ENCODE data around the gene RASSF5. TPM values are rescaled to one million over a fixed set of nuclear protein-coding genes. Genes with fewer than 3 reads are reported as not detected.

The RASSF5 gene, protein sequence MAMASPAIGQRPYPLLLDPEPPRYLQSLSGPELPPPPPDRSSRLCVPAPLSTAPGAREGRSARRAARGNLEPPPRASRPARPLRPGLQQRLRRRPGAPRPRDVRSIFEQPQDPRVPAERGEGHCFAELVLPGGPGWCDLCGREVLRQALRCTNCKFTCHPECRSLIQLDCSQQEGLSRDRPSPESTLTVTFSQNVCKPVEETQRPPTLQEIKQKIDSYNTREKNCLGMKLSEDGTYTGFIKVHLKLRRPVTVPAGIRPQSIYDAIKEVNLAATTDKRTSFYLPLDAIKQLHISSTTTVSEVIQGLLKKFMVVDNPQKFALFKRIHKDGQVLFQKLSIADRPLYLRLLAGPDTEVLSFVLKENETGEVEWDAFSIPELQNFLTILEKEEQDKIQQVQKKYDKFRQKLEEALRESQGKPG
- 0.12 and 1.3 TPM in 2 replicates for total RNA-seq (2014; rRNA removed; shearing (Covaris generic); ENCODE audit: low replicate concordance)

- DNase-seq, result peak; percentile 78
- H3K27me3 ChIP-seq, result no peaks in the 10 kb centered on the region
- no peaks in the 10 kb centered on the region; the same call in 1 of the 2 replicates for H3K36me3 ChIP-seq
- no peaks in the 10 kb centered on the region for H3K9me3 ChIP-seq
- H3K4me3 ChIP-seq, result peak within 1 kb of the TSS; percentile 51
These were observed at the start of gene RASSF5 for GRCh38 chr1:206507284-206508129. Gene RASSF5 (plus strand): TSS chr1:206507531. CDS start chr1:206507603, 72 bp downstream.

DNA sequence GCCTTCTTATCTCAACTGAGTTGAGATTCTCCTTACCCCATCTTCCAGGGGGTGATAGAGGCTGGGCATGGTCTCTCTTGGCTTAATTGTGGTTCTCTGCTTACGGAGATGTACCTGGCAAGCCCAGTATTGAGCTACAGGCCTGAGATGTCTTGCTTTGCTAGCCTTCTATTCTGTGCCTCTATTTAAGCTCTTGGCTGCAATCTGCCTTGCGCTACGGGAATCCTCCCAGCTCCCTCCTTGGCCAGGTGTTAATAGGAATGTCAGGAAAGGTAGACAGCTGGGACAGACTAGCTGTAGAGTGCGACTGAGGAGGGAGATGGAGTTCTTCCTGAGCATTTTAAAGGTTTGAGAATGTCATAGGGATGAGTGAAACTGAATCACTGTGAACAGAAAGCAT lies 47.6 kb upstream of the RASSF5 start:
- Histone ChIP-seq H3K9me3 (no peaks in the 10 kb centered on the region), H3K36me3 (peaks cover 14% of the 10 kb centered on the region), H3K27me3 (no peaks in the 10 kb centered on the region), H3K4me3 (no peak overlapping the region)
- DNase-seq, result no peak

- no peak for DNase-seq
- H3K36me3 ChIP-seq, result peaks cover 7% of the 10 kb centered on the region
- no peaks in the 10 kb centered on the region for H3K27me3 ChIP-seq
- H3K4me3 ChIP-seq, result no peak overlapping the region
- no peaks in the 10 kb centered on the region for H3K9me3 ChIP-seq
These were observed 46.4 kb upstream of the RASSF5 start for GRCh38 chr1:206460836-206461426.

DNA sequence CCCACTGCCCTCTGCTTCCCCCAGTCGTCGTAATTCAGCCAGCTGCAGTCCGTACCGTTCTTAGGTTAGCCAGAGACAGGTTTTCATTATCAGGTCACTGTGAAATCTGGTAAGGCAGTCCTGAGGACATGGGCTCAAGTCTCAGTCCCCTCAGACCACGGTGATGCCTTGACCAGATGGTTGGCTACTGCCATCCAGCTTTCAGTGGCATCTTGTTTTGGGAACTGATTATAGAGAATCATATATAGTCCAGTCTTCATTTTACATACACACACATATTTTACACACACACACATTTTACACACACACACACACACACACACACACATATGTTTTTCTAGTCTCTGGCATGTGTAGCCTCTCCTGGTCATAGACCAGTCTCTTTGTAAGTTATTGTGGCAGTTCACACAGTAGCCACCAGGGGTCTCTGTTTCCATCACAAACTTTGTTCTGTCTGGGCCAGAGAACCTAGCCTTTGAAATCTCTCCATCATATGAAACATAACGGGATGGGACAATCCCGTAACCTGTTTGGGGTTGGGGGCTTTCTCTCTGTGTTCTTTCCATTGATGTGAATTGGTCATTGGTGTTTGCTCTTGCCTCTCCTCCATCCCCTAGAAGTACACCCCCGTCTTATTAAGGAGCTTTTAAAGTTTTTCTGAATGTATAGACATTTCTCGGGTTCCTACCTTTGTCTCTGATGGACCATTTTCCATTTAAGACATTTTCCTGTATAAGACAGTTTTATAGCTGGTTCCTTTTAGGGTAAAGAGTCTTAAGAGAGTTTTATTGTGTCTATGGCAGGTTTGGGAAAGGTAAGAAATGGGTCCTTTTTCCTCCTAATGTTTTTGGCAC lies 45.5 kb upstream of the RASSF5 start:
- H3K36me3 ChIP-seq, result peaks cover 2% of the 10 kb centered on the region
- H3K27me3 ChIP-seq, result no peaks in the 10 kb centered on the region
- peak; percentile 42 for DNase-seq
- H3K4me3 ChIP-seq, result no peak overlapping the region
- H3K9me3 ChIP-seq, result no peaks in the 10 kb centered on the region

GRCh38 chr1:206463137-206463536 lies 44.2 kb upstream of the RASSF5 start:
- no peak overlapping the region for H3K4me3 ChIP-seq
- no peaks in the 10 kb centered on the region for H3K27me3 ChIP-seq
- no peaks in the 10 kb centered on the region for H3K9me3 ChIP-seq
- no peak for DNase-seq
- H3K36me3 ChIP-seq, result peaks cover 2% of the 10 kb centered on the region

GRCh38 chr1:206463911-206464310 lies 43.4 kb upstream of the RASSF5 start:
- Histone ChIP-seq H3K9me3 (no peaks in the 10 kb centered on the region), H3K36me3 (no peaks in the 10 kb centered on the region; the same call in 1 of the 2 replicates), H3K27me3 (no peaks in the 10 kb centered on the region), H3K4me3 (no peak overlapping the region)
- DNase-seq, result no peak

GRCh38 chr1:206464456-206464964 lies 42.8 kb upstream of the RASSF5 start:
- no peaks in the 10 kb centered on the region; the same call in 1 of the 2 replicates for H3K36me3 ChIP-seq

GRCh38 chr1:206465951-206466350 lies 41.4 kb upstream of the RASSF5 start:
- H3K36me3 ChIP-seq, result no peaks in the 10 kb centered on the region; the same call in 1 of the 2 replicates
- H3K4me3 ChIP-seq, result no peak overlapping the region
- H3K9me3 ChIP-seq, result no peaks in the 10 kb centered on the region
- no peaks in the 10 kb centered on the region for H3K27me3 ChIP-seq
- no peak for DNase-seq

More at GRCh38 chr1:206464456-206464964, 42.8 kb upstream of the RASSF5 start:
- Histone ChIP-seq H3K9me3 (no peaks in the 10 kb centered on the region), H3K4me3 (no peak overlapping the region), H3K27me3 (no peaks in the 10 kb centered on the region)
- peak; percentile 63 for DNase-seq

- Histone ChIP-seq H3K4me3 (no peak overlapping the region), H3K27me3 (no peaks in the 10 kb centered on the region), H3K36me3 (no peaks in the 10 kb centered on the region; the same call in 1 of the 2 replicates), H3K9me3 (no peaks in the 10 kb centered on the region)
- DNase-seq, result no peak
These were observed 40.3 kb upstream of the RASSF5 start for GRCh38 chr1:206466840-206467649.

GRCh38 chr1:206467915-206468314 lies 39.4 kb upstream of the RASSF5 start:
- Histone ChIP-seq H3K9me3 (no peaks in the 10 kb centered on the region), H3K27me3 (no peaks in the 10 kb centered on the region), H3K4me3 (no peak overlapping the region), H3K36me3 (no peaks in the 10 kb centered on the region; the same call in 1 of the 2 replicates)
- DNase-seq, result no peak

DNA sequence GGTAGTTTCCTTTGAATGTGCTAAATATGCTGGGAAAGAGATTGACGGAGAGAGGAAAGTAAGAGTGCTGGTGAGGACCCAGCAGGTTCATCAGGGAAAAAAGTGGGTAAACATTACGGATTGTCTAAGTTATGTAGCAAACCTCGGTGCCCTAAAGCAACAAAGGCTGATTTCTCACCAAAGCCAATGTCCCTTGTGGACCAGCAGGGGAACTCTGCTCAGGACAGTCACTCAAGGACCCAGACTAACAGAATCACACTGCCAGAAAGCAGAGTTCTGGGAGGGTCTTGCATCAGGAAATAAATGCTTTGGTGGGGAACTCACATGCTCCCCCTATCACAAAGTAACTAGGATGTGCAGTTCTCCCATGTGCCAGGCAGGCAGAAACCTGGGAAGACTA lies 38.8 kb upstream of the RASSF5 start:
- H3K9me3 ChIP-seq, result no peaks in the 10 kb centered on the region
- H3K4me3 ChIP-seq, result no peak overlapping the region
- no peaks in the 10 kb centered on the region; the same call in 1 of the 2 replicates for H3K36me3 ChIP-seq
- DNase-seq, result no peak
- H3K27me3 ChIP-seq, result no peaks in the 10 kb centered on the region

GRCh38 chr1:206469411-206469932 lies 37.9 kb upstream of the RASSF5 start:
- DNase-seq, result no peak
- Histone ChIP-seq H3K4me3 (0 out of 2 replicates have a peak overlapping the region, but pooled peaks have one; percentile 69), H3K9me3 (no peaks in the 10 kb centered on the region), H3K36me3 (no peaks in the 10 kb centered on the region), H3K27me3 (no peaks in the 10 kb centered on the region)

GRCh38 chr1:206469933-206470691 lies 37.2 kb upstream of the RASSF5 start, which contains the start of gene IKBKE:
Gene IKBKE (plus strand): TSS chr1:206470476. CDS start chr1:206473228, 2,752 bp downstream.
- H3K36me3 ChIP-seq, result peaks cover 3% of the 10 kb centered on the region; the same call in 1 of the 2 replicates
- no peaks in the 10 kb centered on the region for H3K27me3 ChIP-seq
- peak; percentile 68 for DNase-seq
- peak within 1 kb of the TSS; percentile 69 for H3K4me3 ChIP-seq
- no peaks in the 10 kb centered on the region for H3K9me3 ChIP-seq

All from MG63 (cell line).